Measurements from ENCODE around the gene VSTM1. TPM values are rescaled to one million over a fixed set of nuclear protein-coding genes. Genes with fewer than 3 reads are reported as not detected.

VSTM1 gene
- total and polyA plus RNA-seq, 2 of the 8 experiments (the other 6 are each of a cell fraction or from before 2014, with no cell fraction given), result 0.12 to 0.65 TPM

- H2BK5ac ChIP-seq (ENCODE audit: low read depth, low read length), result no peak overlapping the region
- H3K4me2 ChIP-seq (ENCODE audit: insufficient read depth in 1 of 2, low read depth in 2 of 2, low read length in 2 of 2), result no peak overlapping the region
- H3K27ac ChIP-seq (ENCODE audit: low read depth, low read length), result no peak overlapping the region
- DNase-seq (ENCODE audit: low read depth in 1 of 2, low spot score in 2 of 2) (no peak), FAIRE-seq (no peak)
- H2AFZ ChIP-seq (ENCODE audit: low read length), result no peak overlapping the region
- WGBS, 2 experiments (ENCODE audit: extremely low coverage in 1 of 2, insufficient coverage in 1 of 2, insufficient read length in 1 of 2, insufficient replicate concordance in 2 of 2, low coverage in 1 of 2, low lambda C conversion rate in 2 of 2, missing lambda C conversion rate in 1 of 2), result 90% methylated on average over 5 of the region's 5 CpGs; no CpG with 5 or more reads in 1 of the 2 experiments
- H3K14ac ChIP-seq (ENCODE audit: insufficient read length), result no peak overlapping the region
- H2BK20ac ChIP-seq (ENCODE audit: low read length), result 0 out of 2 replicates have a peak overlapping the region, but pooled peaks have one; percentile 55
- no peak overlapping the region for H3K9ac ChIP-seq (replicated peaks in 1 of 4; ENCODE audit: extremely low read depth in 1 of 4, low read depth in 3 of 4, low read length in 3 of 4)
- H3K18ac ChIP-seq (ENCODE audit: extremely low read depth, low read length), result no peak overlapping the region
- no peak overlapping the region for H3K23ac ChIP-seq (ENCODE audit: insufficient read length)
- H3K27me3 ChIP-seq (replicated peaks in 1 of 4; ENCODE audit: control insufficient read depth in 3 of 4, extremely low read depth in 1 of 4, insufficient read depth in 3 of 4, low read length in 3 of 4), result peaks cover 0 to 19% (median 15%) of the 10 kb centered on the region in 4 experiments; a peak in 6 of 7 replicates
- no peak overlapping the region for H4K91ac ChIP-seq (replicated peaks; ENCODE audit: insufficient read length, low read length)
- H3K36me3 ChIP-seq (ENCODE audit: control insufficient read depth in 2 of 4, insufficient read depth in 4 of 4, low read length in 3 of 4), result no peaks in the 10 kb centered on the region
- H2AK5ac ChIP-seq (ENCODE audit: low read depth, low read length), result no peak overlapping the region; the same call in 1 of the 2 replicates
- no peak overlapping the region for H3K4ac ChIP-seq (replicated peaks; ENCODE audit: insufficient read length, low read depth, low read length)
- H3K4me3 ChIP-seq (ENCODE audit: extremely low read depth in 1 of 4, insufficient read depth in 2 of 4, low read depth in 3 of 4, low read length in 4 of 4), result no peak overlapping the region
- H3K4me1 ChIP-seq (replicated peaks in 1 of 4; ENCODE audit: control insufficient read depth in 3 of 4, insufficient read depth in 4 of 4, low read length in 3 of 4), result peaks cover 0 to 6% (median 0%) of the 10 kb centered on the region in 4 experiments; a peak in 2 of 7 replicates
- no peaks in the 10 kb centered on the region; the same call in 1 of the 2 replicates for H3K23me2 ChIP-seq (ENCODE audit: low read depth, low read length)
- H2BK120ac ChIP-seq (replicated peaks; ENCODE audit: low read depth, low read length), result no peak overlapping the region
- no peak overlapping the region for H3K56ac ChIP-seq (replicated peaks; ENCODE audit: insufficient read length, low read depth, low read length)
- POLR2A ChIA-PET (ENCODE audit: partially characterized antibody), result interaction anchor here (1.0 to 1.3 kb wide), 3 partner anchors 13 to 132 kb away, joined by 3 read pairs; partner anchors contain the start of gene MYADM
- H3K79me2 ChIP-seq (ENCODE audit: control insufficient read depth in 1 of 2, insufficient read depth in 2 of 2, low read length in 2 of 2), result no peaks in the 10 kb centered on the region
- H2BK15ac ChIP-seq (ENCODE audit: low read length), result no peak overlapping the region
- H2BK12ac ChIP-seq (ENCODE audit: low read depth, low read length), result peak overlapping the region; percentile 75; the same call in 1 of the 2 replicates
- CTCF ChIA-PET (ENCODE audit: partially characterized antibody), result interaction anchor here (1.7 kb wide), 1 partner anchor 24 kb away, joined by 8 read pairs; no protein-coding TSS in a partner anchor
- no peak overlapping the region; the same call in 1 of the 2 replicates for H4K8ac ChIP-seq (ENCODE audit: extremely low read depth, insufficient read depth, low read length)
- no peaks in the 10 kb centered on the region for H3K9me3 ChIP-seq (ENCODE audit: insufficient read depth in 2 of 2, low read depth in 1 of 2, low read length in 1 of 2)
- H4K20me1 ChIP-seq (replicated peaks in 1 of 2; ENCODE audit: control insufficient read depth in 1 of 2, insufficient read depth in 2 of 2, low read length in 2 of 2), result no peaks in the 10 kb centered on the region
- no peaks in the 10 kb centered on the region for H3K79me1 ChIP-seq (ENCODE audit: low read depth, low read length)
- H4K5ac ChIP-seq (ENCODE audit: insufficient read length, low read depth, low read length), result no peak overlapping the region
- no peak for TF ChIP-seq RFX5 (IDR thresholded peaks at IDR 0.05; ENCODE audit: borderline replicate concordance, low read depth, low read length)
- TF ChIP-seq TEAD4 (IDR thresholded peaks at IDR 0.05; ENCODE audit: low read depth, low read length), result no peak
- TF ChIP-seq MAX (IDR thresholded peaks at IDR 0.05), result no peak
- TF ChIP-seq, protein P1, sequence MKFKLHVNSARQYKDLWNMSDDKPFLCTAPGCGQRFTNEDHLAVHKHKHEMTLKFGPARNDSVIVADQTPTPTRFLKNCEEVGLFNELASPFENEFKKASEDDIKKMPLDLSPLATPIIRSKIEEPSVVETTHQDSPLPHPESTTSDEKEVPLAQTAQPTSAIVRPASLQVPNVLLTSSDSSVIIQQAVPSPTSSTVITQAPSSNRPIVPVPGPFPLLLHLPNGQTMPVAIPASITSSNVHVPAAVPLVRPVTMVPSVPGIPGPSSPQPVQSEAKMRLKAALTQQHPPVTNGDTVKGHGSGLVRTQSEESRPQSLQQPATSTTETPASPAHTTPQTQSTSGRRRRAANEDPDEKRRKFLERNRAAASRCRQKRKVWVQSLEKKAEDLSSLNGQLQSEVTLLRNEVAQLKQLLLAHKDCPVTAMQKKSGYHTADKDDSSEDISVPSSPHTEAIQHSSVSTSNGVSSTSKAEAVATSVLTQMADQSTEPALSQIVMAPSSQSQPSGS (IDR thresholded peaks at IDR 0.05; ENCODE audit: low read length), result no peak
These were observed 64.0 kb downstream of the VSTM1 start for GRCh38 chr19:53999694-54000093.
